Measurements from ENCODE around the gene CDH5. TPM values are rescaled to one million over a fixed set of nuclear protein-coding genes. Genes with fewer than 3 reads are reported as not detected.

The CDH5 gene
- total RNA-seq, 4 donors from 2014 or later: 5.3 to 28.1 (median 11.4) TPM

DNA sequence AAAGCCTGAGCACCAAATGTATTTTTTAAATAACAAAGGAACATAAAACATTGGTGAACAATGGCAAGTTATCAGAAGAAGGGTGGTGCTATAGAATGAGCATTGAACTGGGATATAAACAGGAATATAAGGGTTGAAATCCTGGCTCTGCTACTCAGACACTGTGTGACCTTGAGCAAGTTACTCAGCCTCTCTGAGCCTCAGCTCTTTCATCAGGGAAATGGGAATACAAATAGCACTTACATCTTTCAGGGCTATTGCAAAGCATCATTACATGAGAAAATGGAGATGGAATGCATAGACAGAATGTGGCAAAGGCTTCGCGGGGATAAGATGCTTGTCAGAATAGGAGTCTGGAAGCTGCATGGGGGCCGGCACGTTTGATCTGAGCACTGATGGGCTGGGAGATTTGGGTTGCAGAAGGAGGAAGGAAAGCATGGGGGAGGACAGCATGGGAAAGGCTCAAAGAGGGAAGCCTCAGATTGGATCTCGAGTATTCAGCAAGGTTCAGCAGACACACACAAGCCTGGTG is 4.8 kb upstream of the CDH5 start:
- H3K27ac ChIP-seq: peak overlapping the region in 1 of 4 donors; percentile 54
- TF ChIP-seq, protein P1, sequence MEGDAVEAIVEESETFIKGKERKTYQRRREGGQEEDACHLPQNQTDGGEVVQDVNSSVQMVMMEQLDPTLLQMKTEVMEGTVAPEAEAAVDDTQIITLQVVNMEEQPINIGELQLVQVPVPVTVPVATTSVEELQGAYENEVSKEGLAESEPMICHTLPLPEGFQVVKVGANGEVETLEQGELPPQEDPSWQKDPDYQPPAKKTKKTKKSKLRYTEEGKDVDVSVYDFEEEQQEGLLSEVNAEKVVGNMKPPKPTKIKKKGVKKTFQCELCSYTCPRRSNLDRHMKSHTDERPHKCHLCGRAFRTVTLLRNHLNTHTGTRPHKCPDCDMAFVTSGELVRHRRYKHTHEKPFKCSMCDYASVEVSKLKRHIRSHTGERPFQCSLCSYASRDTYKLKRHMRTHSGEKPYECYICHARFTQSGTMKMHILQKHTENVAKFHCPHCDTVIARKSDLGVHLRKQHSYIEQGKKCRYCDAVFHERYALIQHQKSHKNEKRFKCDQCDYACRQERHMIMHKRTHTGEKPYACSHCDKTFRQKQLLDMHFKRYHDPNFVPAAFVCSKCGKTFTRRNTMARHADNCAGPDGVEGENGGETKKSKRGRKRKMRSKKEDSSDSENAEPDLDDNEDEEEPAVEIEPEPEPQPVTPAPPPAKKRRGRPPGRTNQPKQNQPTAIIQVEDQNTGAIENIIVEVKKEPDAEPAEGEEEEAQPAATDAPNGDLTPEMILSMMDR (IDR thresholded peaks at IDR 0.05): no peak
- no peak for TF ChIP-seq POLR2A (IDR thresholded peaks at IDR 0.05)
- no peaks in the 10 kb centered on the region for H3K27me3 ChIP-seq
- no peak for DNase-seq
- H3K9me3 ChIP-seq: no peaks in the 10 kb centered on the region
- H3K4me3 ChIP-seq: no peak overlapping the region
- no peaks in the 10 kb centered on the region for H3K36me3 ChIP-seq
- H3K4me1 ChIP-seq: peaks cover 0 to 4% (median 0%) of the 10 kb centered on the region in 4 donors

DNA sequence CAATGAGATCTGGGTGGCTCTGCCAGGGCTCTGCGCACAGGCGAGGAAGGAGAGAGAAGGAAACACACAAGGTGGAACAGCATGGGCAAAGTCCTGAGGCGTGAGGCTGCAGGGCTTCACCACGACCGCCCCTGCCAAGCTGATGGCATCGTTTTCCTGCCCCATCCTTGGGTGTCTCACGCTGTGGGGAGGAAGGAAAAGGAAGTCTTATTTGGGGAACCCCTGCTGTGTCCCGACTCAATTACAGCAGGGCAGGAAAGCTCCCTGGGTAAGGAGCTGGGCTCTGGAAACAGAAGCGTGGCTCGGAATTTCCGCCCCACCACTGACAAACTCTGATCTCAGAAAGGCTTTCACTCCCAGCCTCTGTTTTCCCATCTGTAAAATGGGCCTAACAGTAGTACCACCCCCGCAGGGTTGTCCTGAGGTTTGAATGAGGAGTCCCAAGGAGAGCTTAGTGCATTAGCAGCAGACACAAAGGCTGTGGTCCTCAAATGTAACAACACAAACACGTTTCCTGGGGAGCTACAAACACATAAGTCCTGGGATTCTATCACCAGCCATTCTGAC is 3.2 kb upstream of the CDH5 start:
- Histone ChIP-seq H3K4me1 (no peaks in the 10 kb centered on the region), H3K27ac (no peak overlapping the region), H3K27me3 (no peaks in the 10 kb centered on the region), H3K36me3 (no peaks in the 10 kb centered on the region), H3K9me3 (no peaks in the 10 kb centered on the region), H3K4me3 (no peak overlapping the region)
- DNase-seq: no peak
- TF ChIP-seq, protein P1 (IDR thresholded peaks at IDR 0.05): no peak
- no peak for TF ChIP-seq POLR2A (IDR thresholded peaks at IDR 0.05)

DNA sequence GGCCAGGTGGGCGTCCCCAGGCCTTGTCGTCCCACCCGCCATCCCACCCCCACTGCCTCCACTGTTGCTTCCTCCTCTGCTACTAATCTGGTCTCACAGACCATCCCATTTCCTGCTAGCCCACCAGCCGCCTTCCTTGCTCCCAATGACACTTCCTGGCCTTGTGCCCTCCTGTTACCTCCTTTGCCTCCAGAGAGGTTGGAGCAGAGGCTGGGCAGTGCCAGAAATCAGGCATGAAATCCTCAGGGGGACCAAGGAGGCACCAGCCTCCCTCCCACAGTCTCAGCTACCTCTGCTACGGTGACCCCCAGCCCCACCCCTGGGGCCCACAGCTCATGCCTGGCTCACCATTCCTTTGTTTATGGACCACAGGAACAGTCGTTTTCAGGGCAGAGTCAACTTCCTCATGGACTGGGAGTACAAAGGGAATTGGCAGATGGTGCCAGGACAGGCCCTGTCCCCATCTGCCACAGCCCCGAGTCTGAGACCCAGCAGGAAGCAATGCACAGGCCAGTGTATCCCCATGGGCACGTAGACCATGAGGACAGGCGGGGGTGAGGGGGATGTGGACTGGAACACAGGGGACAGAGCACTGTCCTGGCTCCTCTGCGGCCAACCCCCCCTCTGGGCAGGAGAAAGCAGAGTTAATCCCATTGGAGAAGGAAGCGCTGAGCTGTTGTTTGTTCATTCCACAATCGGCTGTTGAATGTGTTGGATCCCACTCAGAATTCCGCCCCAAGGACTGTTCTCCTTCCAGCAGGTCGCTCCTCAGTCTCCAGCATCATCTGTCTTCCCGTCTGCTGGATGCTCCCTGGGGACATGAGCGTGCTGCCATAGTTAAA is 2.2 kb upstream of the CDH5 start:
- peak overlapping the region in 3 of 4 donors; percentile 3 to 24 (median 13) for H3K27ac ChIP-seq
- no peaks in the 10 kb centered on the region for H3K4me1 ChIP-seq
- no peaks in the 10 kb centered on the region for H3K9me3 ChIP-seq
- TF ChIP-seq POLR2A (IDR thresholded peaks at IDR 0.05): no peak
- TF ChIP-seq, protein P1 (IDR thresholded peaks at IDR 0.05): no peak
- H3K4me3 ChIP-seq: no peak overlapping the region
- DNase-seq: no peak
- H3K36me3 ChIP-seq: no peaks in the 10 kb centered on the region
- H3K27me3 ChIP-seq: no peaks in the 10 kb centered on the region

DNA sequence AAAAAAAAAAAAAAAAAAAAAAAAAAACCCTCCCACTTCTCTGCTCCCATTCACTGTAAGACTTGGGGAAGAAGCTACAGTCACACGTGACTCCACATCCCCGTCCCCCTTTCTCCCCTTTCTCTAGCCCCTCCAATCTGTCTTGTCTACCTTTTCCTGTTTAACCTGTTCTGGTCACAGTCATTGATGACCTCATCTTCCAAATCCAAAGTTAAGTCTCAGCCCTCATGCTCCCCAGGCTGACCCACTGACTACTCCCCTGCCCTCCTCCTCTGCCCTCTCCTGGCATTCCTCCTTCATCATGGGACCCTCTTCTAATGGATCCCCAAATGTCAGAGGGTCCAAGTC is 1.6 kb upstream of the CDH5 start:
- H3K9me3 ChIP-seq: no peaks in the 10 kb centered on the region
- H3K4me3 ChIP-seq: no peak overlapping the region
- no peaks in the 10 kb centered on the region for H3K36me3 ChIP-seq
- TF ChIP-seq, protein P1 (IDR thresholded peaks at IDR 0.05): no peak
- TF ChIP-seq POLR2A (IDR thresholded peaks at IDR 0.05): no peak
- no peaks in the 10 kb centered on the region for H3K4me1 ChIP-seq
- peak overlapping the region in 2 of 4 donors; percentile 3 to 55 for H3K27ac ChIP-seq
- no peaks in the 10 kb centered on the region for H3K27me3 ChIP-seq
- no peak for DNase-seq

DNA sequence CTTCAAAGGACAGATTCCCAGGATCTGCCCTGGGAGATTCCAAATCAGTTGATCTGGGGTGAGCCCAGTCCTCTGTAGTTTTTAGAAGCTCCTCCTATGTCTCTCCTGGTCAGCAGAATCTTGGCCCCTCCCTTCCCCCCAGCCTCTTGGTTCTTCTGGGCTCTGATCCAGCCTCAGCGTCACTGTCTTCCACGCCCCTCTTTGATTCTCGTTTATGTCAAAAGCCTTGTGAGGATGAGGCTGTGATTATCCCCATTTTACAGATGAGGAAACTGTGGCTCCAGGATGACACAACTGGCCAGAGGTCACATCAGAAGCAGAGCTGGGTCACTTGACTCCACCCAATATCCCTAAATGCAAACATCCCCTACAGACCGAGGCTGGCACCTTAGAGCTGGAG is 840 bp upstream of the CDH5 start:
- no peaks in the 10 kb centered on the region for H3K9me3 ChIP-seq
- H3K4me1 ChIP-seq: no peaks in the 10 kb centered on the region
- no peak for DNase-seq
- no peak for TF ChIP-seq POLR2A (IDR thresholded peaks at IDR 0.05)
- TF ChIP-seq, protein P1 (IDR thresholded peaks at IDR 0.05): no peak
- no peaks in the 10 kb centered on the region for H3K36me3 ChIP-seq
- H3K27ac ChIP-seq: peak overlapping the region in 3 of 4 donors; percentile 3 to 46 (median 26)
- H3K27me3 ChIP-seq: no peaks in the 10 kb centered on the region
- H3K4me3 ChIP-seq: no peak overlapping the region

Data from Peyer's patch (tissue), 4 donors.